ENCODE measurements around the gene PCDHA2.
"Not testable (repeated sequence)": the region's sequence is repeated elsewhere in the genome, so short reads cannot be mapped to it uniquely, and the experiment has no call there.

The PCDHA2 gene

DNA sequence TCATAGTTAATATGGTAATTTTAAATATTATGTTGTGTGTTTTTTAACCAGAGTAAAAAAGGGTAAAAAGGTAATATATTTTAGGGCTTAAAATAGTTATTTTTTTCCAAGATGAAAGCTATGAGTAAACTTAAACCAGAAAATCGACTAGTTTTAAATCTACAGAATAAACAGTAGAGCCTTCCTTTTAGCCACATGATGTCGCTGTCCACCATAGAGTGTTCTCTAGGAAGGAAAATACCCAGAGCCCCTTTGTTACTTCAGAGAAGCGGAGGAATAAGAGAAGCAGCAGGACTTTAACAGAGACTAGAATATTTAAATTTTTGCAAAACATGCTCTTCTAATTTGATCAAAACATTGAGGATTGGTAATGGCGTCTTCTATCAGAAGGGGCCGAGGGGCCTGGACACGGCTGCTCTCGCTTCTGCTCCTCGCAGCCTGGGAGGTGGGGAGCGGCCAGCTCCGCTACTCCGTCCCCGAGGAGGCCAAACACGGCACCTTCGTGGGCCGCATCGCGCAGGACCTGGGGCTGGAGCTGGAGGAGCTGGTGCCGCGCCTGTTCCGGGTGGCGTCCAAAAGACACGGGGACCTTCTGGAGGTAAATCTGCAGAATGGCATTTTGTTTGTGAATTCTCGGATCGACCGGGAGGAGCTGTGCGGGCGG lies at the start of gene PCDHA2:
Gene PCDHA2 (plus strand): TSS at position 258 of the 664 bp plus-strand sequence.
- no peak for DNase-seq

DNA sequence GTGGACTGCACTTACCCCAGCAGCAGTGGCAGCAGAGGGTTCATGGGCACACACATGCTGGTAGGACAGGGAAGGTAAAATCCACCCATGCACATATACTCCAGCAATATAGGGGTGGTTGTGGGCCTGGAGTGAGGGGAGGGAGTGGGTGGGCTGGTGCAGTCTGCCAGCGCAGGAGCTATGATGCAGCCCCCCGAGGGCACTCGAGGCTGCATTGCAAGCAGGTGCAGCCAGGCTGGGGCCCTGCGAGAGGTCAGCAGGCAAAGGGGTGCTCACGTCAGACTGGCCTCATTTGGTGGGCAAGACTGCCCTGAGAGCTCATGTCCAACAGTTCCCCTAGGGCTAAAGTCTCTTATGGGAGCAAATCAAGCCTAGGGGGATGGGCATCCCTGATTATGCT lies 41.1 kb upstream of the PCDHA2 start:
- DNase-seq, result no peak

DNA sequence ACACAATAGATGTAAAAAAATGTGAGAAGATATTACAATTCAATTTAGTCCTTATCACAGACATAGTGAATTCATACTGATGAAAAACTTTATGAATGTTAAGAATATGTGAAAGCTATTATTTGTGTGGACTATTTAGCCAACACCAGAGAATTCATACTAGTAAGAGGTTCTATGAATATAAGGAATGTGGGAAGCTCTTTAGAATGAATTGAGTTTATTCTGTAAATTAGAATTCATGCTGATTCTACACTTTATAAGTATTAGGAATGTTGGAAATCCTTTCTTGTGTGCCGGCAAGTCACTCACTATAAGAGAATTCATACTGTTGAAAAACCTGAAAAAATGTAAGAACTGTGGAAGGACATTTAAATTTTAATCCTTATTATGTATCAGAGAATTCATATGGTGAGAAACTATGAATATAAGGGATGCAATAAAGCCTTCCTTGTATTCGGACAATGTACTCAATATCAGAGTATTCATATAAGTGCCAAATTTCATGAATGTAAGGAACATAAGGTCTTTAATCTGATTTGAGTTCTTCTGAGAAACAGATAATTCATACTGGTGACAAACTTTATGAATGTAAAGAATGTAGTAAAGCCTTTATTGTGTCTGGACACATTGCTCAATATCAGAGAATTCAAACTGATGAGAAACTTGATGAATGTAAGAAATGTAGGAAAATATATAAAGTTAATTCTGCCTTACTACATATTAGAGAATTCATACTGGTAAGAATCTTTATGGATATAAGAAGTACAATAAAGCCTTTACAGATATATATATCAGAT lies 30.3 kb upstream of the PCDHA2 start:
- no peak for DNase-seq

DNA sequence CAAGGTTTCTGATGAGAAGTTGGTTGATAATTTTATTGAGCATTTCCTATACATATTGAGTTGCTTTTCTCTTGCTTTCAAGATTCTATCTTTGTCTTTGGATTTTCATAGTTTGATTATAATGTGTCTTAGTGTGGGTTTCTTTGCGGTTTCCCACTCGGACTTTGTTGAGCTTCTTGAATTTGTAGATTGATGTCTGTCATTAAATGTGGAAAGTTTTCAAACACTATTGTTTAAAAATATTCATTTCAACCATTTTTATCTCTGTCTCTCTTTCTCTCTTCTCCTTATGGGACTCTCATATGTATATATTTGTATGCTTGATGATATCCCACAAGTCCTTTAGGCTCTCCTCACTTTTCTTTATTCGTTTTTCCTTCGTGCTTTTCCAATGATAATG lies 27.2 kb upstream of the PCDHA2 start:
- no peak for DNase-seq

DNA sequence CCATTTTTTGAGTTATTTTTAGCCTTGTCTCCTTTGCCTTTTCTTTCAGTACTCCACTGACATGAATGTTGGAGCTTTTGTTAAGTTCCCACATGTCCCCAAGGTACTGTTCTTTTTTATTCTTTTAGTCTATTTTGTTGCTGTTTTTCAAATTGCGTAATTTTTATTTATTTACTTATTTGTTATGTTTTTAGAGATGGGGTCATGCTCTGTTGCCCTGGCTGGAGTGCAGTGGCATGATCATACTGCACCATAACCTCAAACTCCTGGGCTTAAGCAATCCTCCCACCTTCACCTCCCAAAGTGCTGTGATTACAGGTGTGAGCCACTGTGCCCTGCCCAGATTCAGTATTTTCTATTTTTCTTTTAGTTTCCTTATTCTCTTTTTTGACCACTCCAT lies 14.1 kb upstream of the PCDHA2 start:
- no peak for DNase-seq

DNA sequence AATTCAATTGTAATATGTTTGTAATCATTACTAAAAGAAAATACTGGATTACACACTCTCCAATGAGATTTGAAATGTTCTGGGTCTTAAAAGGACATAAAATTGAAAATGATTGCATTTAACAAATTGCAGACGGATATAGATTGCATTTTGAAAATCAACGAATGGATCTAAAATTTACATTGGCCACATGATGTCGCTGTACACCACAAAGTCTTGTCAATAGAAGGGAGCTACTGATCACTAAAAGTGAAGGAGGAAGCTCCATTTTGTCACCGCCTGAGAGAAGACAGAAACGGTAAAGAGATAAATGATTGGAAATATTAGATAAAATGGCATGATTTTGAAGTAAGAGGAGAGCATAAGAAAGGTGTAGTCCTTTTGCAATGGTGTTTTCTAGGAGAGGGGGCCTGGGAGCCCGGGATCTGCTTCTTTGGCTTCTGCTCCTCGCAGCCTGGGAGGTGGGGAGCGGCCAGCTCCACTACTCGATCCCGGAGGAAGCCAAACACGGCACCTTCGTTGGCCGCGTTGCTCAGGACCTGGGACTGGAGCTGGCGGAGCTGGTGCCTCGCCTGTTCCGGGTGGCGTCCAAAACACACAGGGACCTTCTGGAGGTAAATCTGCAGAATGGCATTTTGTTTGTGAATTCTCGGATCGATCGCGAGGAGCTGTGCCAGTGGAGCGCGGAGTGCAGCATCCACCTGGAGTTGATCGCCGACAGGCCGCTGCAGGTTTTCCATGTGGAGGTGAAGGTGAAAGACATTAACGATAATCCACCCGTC lies 8.6 kb upstream of the PCDHA2 start, which contains the start of gene PCDHA1:
Gene PCDHA1 (plus strand): TSS at position 236 of the 782 bp plus-strand sequence.
- no peak for DNase-seq

DNA sequence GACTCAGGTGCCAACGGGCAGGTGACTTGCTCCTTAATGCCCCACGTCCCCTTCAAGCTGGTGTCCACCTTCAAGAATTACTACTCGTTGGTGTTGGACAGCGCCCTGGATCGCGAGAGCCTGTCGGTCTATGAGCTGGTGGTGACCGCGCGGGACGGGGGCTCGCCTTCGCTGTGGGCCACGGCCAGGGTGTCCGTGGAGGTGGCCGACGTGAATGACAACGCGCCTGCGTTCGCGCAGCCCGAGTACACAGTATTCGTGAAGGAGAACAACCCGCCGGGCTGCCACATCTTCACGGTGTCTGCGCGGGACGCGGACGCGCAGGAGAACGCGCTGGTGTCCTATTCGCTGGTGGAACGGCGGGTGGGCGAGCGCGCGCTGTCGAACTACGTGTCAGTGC lies 7.2 kb upstream of the PCDHA2 start:
- not testable (repeated sequence) for DNase-seq

DNA sequence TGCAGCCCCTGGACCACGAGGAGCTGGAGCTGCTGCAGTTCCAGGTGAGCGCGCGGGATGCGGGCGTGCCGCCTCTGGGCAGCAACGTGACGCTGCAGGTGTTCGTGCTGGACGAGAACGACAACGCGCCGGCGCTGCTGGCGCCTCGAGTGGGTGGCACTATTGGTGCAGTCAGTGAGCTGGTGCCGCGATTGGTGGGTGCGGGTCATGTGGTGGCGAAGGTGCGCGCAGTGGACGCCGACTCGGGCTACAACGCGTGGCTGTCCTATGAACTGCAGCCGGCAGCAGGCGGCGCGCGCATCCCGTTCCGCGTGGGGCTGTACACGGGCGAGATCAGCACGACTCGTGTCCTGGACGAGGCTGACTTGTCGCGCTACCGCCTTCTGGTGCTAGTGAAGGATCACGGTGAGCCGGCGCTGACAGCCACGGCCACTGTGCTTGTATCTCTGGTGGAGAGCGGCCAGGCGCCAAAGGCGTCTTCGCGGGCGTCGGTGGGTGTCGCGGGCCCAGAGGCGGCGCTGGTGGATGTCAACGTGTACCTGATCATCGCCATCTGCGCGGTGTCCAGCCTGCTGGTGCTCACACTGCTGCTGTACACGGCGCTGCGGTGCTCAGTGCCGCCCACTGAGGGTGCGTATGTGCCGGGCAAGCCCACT lies 6.7 kb upstream of the PCDHA2 start:
- not testable (repeated sequence) for DNase-seq

DNA sequence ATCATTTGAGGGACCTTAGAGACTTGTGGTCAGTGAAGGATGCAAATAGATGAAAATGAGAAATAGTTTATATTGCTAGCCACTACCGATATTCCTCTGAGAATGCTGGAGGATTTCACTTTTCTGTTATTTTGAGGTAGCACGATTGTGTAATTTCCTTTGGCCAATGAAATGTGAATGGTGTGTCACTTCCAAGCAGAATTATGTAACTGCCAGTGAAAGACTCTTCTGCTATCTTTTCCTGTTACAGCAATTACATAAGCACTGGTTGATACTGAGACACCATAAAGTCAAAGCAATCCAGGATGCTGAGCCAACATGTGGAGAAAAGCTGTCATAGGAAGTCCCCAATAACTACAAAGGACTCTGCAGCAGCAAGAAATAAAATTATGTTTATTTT lies 3.6 kb upstream of the PCDHA2 start:
- no peak for DNase-seq

DNA sequence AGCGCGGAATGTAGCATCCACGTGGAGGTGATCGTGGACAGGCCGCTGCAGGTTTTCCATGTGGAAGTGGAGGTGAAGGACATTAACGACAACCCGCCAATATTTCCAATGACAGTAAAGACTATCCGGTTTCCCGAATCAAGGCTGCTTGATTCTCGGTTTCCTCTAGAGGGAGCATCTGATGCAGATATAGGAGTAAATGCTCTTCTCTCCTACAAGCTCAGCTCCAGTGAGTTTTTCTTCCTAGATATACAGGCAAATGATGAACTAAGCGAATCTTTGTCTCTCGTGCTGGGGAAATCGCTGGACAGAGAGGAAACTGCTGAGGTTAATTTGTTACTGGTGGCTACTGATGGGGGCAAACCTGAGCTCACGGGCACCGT lies 598 bp downstream of the PCDHA2 start:
- DNase-seq, result no peak

DNA sequence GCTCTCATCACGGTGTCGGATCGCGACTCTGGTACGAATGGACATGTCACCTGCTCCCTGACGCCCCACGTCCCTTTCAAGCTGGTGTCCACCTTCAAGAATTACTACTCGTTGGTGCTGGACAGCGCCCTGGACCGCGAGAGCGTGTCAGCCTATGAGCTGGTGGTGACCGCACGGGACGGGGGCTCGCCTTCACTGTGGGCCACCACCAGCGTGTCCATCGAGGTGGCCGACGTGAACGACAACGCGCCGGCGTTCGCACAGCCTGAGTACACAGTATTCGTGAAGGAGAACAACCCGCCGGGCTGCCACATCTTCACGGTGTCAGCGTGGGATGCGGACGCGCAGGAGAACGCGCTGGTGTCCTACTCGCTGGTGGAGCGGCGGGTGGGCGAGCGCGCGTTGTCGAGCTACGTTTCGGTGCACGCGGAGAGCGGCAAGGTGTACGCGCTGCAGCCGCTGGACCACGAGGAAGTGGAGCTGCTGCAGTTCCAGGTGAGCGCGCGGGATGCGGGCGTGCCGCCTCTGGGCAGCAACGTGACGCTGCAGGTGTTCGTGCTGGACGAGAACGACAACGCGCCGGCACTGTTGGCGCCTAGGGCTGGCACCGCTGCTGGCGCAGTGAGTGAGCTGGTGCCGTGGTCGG lies 1.5 kb downstream of the PCDHA2 start:
- DNase-seq, result not testable (repeated sequence)

DNA sequence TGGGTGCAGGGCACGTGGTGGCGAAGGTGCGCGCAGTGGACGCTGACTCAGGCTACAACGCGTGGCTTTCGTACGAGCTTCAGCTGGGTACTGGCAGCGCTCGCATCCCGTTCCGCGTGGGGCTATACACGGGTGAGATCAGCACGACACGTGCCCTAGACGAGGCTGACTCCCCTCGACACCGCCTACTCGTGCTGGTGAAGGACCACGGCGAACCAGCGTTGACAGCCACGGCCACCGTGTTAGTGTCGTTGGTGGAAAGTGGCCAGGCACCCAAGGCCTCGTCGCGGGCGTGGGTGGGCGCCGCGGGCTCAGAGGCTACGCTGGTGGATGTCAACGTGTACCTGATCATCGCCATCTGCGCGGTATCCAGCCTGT lies 2.1 kb downstream of the PCDHA2 start:
- DNase-seq, result no peak

DNA sequence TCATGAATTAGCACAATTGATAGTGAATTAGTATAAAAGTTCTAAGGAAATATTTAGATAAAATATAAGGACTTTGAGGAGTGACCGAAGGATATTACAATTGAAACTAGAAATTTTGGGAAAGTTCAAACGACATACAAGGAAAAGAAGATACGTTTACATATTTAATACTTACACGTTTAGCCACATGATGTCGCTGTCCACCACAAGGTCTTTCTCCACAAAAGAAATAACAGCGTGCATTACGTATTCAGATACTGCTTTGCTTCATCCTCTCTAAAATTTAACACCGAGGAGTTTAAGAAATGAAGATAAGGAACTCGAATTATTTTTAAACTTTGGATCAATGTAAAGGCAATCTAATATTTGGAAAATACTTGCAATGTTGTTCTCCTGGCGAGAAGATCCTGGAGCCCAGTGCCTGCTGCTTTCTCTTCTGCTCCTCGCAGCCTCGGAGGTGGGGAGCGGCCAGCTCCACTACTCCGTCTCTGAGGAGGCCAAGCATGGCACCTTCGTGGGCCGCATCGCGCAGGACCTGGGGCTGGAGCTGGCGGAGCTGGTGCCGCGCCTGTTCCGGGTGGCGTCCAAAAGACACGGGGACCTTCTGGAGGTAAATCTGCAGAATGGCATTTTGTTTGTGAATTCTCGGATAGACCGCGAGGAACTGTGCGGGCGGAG lies 6.3 kb downstream of the PCDHA2 start, which contains the start of gene PCDHA3:
Gene PCDHA3 (plus strand): TSS at position 242 of the 678 bp plus-strand sequence.
- no peak for DNase-seq

DNA sequence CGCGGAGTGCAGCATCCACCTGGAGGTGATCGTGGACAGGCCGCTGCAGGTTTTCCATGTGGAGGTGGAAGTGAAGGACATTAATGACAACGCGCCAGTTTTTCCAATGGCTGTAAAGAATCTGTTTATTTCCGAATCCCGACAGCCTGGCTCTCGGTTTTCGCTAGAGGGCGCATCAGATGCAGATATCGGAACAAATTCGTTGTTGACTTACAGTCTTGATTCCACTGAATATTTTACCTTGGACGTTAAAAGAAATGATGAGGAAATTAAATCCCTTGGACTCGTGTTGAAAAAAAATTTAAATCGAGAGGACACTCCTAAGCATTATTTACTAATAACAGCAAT lies 6.8 kb downstream of the PCDHA2 start:
- DNase-seq, result no peak

DNA sequence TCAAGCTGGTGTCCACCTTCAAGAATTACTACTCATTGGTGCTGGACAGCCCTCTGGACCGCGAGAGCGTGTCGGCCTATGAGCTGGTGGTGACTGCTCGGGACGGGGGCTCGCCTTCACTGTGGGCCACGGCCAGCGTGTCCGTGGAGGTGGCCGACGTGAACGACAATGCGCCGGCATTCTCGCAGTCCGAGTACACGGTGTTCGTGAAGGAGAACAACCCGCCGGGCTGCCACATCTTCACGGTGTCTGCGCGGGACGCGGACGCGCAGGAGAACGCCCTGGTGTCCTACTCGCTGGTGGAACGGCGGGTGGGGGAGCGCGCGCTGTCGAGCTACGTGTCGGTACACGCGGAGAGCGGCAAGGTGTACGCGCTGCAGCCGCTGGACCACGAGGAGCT lies 7.7 kb downstream of the PCDHA2 start:
- not testable (repeated sequence) for DNase-seq

DNA sequence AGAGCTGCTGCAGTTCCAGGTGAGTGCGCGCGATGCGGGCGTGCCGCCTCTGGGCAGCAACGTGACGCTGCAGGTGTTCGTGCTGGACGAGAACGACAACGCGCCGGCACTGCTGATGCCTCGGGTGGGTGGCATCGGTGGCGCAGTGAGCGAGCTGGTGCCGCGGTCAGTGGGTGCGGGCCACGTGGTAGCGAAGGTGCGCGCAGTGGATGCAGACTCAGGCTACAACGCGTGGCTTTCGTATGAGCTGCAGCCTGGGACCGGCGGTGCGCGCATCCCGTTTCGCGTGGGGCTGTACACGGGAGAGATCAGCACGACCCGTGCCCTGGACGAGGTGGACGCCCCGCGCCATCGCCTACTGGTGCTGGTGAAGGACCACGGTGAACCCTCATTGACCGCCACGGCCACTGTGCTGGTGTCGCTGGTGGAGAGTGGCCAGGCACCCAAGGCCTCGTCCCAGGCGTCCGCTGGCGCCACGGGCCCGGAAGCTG lies 8.2 kb downstream of the PCDHA2 start:
- no peak for DNase-seq

DNA sequence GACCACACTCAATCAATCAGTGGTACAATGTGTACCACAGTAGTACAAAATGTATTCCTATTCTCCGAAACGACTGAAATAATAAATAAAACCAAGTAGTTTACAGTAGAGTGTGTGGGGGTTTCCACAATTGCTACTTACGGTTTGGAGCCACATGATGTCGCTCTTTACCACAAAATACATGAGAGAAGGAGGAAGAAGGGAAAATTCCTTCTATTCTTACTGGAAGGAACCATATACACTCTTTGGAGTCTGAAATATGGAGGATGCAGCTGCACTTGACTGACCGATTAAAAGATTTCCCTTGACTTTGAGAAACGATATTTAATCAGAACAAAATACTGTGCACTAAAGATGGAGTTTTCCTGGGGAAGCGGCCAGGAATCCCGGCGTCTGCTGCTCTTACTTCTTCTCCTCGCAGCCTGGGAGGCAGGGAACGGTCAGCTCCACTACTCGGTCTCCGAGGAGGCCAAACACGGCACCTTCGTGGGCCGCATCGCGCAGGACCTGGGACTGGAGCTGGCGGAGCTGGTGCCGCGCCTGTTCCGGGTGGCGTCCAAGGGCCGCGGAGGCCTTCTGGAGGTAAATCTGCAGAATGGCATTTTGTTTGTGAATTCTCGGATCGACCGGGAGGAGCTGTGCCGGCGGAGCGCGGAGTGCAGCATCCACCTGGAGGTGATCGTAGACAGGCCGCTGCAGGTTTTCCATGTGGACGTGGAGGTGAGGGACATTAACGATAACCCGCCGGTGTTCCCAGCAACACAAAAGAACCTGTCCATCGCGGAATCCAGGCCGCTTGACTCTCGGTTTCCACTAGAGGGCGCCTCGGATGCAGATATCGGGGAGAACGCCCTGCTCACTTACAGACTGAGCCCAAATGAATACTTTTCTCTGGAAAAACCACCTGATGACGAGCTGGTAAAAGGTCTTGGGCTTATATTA lies 12.5 kb downstream of the PCDHA2 start, which contains the start of gene PCDHA4:
Gene PCDHA4 (plus strand): TSS at position 235 of the 942 bp plus-strand sequence.
- DNase-seq, result no peak

DNA sequence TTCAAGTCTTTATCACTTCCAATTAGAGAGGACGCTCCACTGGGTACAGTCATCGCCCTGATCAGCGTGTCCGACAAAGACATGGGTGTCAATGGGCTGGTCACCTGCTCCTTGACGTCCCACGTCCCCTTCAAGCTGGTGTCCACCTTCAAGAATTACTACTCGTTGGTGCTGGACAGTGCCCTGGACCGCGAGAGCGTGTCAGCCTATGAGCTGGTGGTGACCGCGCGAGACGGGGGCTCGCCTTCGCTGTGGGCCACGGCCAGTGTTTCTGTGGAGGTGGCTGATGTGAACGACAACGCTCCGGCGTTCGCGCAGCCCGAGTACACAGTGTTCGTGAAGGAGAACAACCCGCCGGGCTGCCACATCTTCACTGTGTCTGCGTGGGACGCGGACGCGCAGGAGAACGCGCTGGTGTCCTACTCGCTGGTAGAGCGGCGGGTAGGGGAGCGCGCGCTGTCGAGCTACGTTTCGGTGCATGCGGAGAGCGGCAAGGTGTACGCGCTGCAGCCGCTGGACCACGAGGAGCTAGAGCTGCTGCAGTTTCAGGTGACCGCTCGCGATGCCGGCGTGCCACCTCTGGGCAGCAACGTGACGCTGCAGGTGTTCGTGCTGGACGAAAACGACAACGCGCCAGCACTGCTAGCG lies 13.7 kb downstream of the PCDHA2 start:
- not testable (repeated sequence) for DNase-seq

DNA sequence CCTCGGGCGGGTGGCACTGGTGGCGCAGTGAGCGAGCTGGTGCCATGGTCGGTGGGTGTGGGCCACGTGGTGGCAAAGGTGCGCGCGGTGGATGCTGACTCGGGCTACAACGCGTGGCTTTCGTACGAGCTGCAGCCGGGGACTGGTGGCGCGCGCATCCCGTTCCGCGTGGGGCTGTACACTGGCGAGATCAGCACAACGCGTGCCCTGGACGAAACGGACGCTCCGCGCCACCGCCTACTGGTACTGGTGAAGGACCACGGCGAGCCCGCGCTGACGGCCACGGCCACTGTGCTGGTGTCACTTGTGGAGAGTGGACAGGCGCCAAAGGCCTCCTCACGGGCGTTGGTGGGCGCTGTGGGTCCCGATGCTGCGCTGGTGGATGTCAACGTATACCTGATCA lies 14.2 kb downstream of the PCDHA2 start:
- no peak for DNase-seq

Data from kidney glomerular epithelial cell (primary cell).